GM10248 (cell line): Measurements from ENCODE around the gene MCTP1.
A peak's percentile ranks its signal among the peaks of the same experiment; 100 is the strongest.

Experiments
- CTCF ChIA-PET: fragments of 300-600 bp; sonication (Branson Sonifier 250); formaldehyde crosslinking; extraction: SDS; loops from one replicate; lab custom pipeline; 2021; ENCODE audit warnings: antibody characterized with exemption; lab: Yijun Ruan, JAX
- POLR2A ChIA-PET: fragments of 350-650 bp; sonication (Branson Sonifier 250); formaldehyde crosslinking; extraction: SDS; loops from one replicate; lab custom pipeline; 2020; ENCODE audit warnings: antibody characterized with exemption; lab: Yijun Ruan, JAX
- DNase-seq: peaks from one replicate; pipeline ENCODE4 v3.0.0; 2012; ENCODE audit errors: extremely low spot score
- CTCF ChIP-seq: IDR thresholded peaks from 2 replicates; pipeline ENCODE4 v1.5.1; 2012; ENCODE audit warnings: mild to moderate bottlenecking, low read depth; ENCODE audit errors: extremely low read depth, missing control alignments, control extremely low read depth

Gene MCTP1

GRCh38 chr5:95029569-95030366, 255.1 kb downstream of the MCTP1 start:
- DNase-seq, result peak; percentile 19
- CTCF ChIA-PET, result interaction anchor here (0.8 to 1.2 kb wide), 3 partner anchors 9 to 23 kb away, joined by 3 to 4 read pairs (median 3); no protein-coding TSS in a partner anchor
- POLR2A ChIA-PET, result no interaction called here
- TF ChIP-seq CTCF, result no peak

GRCh38 chr5:95027775-95028174, 257.1 kb downstream of the MCTP1 start:
- ChIA-PET CTCF (interaction anchor here (1.2 to 1.9 kb wide), 12 partner anchors 8 to 59 kb away, joined by 3 to 9 read pairs (median 4); no protein-coding TSS in a partner anchor), POLR2A (no interaction called here)
- peak; percentile 16 for DNase-seq
- no peak for TF ChIP-seq CTCF

- ChIA-PET CTCF (interaction anchor here (0.8 to 1.9 kb wide), 14 partner anchors 9 to 58 kb away, joined by 3 to 9 read pairs (median 4); no protein-coding TSS in a partner anchor), POLR2A (no interaction called here)
- no peak for TF ChIP-seq CTCF
- no peak for DNase-seq
These were observed 257.7 kb downstream of the MCTP1 start for GRCh38 chr5:95027151-95027721.

- no peak for DNase-seq
- ChIA-PET CTCF (interaction anchor here (0.8 to 1.9 kb wide), 10 partner anchors 9 to 58 kb away, joined by 3 to 9 read pairs (median 4); no protein-coding TSS in a partner anchor), POLR2A (no interaction called here)
These were observed 258.2 kb downstream of the MCTP1 start for GRCh38 chr5:95026718-95027117.

GRCh38 chr5:95022967-95023695, 261.8 kb downstream of the MCTP1 start:
- no peak for DNase-seq
- ChIA-PET POLR2A (no interaction called here), CTCF (interaction anchor here (1.0 to 3.7 kb wide), 6 partner anchors 9 to 48 kb away, joined by 3 to 11 read pairs (median 4); no protein-coding TSS in a partner anchor)
- no peak for TF ChIP-seq CTCF

More at GRCh38 chr5:95026718-95027117, 258.2 kb downstream of the MCTP1 start:
- TF ChIP-seq CTCF, result no peak

GRCh38 chr5:95020345-95020744, 264.5 kb downstream of the MCTP1 start:
- DNase-seq, result no peak
- POLR2A ChIA-PET, result no interaction called here
- CTCF ChIA-PET, result interaction anchor here (1.2 to 1.3 kb wide), 2 partner anchors 10 to 25 kb away, joined by 3 read pairs; no protein-coding TSS in a partner anchor
- no peak for TF ChIP-seq CTCF
